Breast epithelium (tissue), 4 donors: ENCODE measurements around the gene MSL3. TPM values are rescaled to one million over a fixed set of nuclear protein-coding genes. Genes with fewer than 3 reads are reported as not detected.

Experiments
- DNase-seq, 2 donors: peaks; one replicate each; pipeline ENCODE4 v3.0.0-alpha.2; 2019; ENCODE audit warnings: low spot score in 2 of 2
- H3K27ac ChIP-seq, 2 donors: fragments of 200-600 bp; sonication (generic) in 1 of 2; one replicate each; pipeline ENCODE4 v1.5.1; 2016 to 2019; ENCODE audit warnings: mild to moderate bottlenecking in 1 of 2
- H3K27me3 ChIP-seq, 2 donors: fragments of 200-600 bp; sonication (generic) in 1 of 2; one replicate each; pipeline versions ENCODE4 v1.5.1 to v1.6.0; 2017 to 2019; ENCODE audit warnings: control low read depth in 1 of 2, mild to moderate bottlenecking in 1 of 2
- H3K36me3 ChIP-seq: fragments of 200-600 bp; one replicate; pipeline ENCODE4 v1.5.1; 2019
- H3K4me1 ChIP-seq, 2 donors: fragments of 200-600 bp; sonication (generic); one replicate each; pipeline ENCODE4 v1.5.1; 2016 to 2019; ENCODE audit warnings: control low read depth in 1 of 2
- H3K4me3 ChIP-seq, 3 donors: fragments of 200-600 bp; sonication (generic); 1 replicate in 2 of 3; 2 replicates in 1 of 3; pipeline ENCODE4 v1.5.1; 2016 to 2019; ENCODE audit warnings: mild to moderate bottlenecking in 3 of 3, moderate library complexity in 2 of 3
- H3K9me3 ChIP-seq, 2 donors: fragments of 200-600 bp; sonication (generic) in 1 of 2; one replicate each; pipeline ENCODE4 v1.5.1; 2016 to 2019; ENCODE audit warnings: control low read depth in 1 of 2
- CTCF ChIP-seq, 3 donors: fragments of 450-650 bp; IDR thresholded peaks; one replicate each; pipeline ENCODE4 v1.5.1; 2016 to 2017; ENCODE audit warnings: antibody characterized with exemption in 3 of 3, mild to moderate bottlenecking in 3 of 3, moderate library complexity in 3 of 3
- POLR2A ChIP-seq: fragments of 450-650 bp; IDR thresholded peaks from one replicate; pipeline ENCODE4 v1.6.1; 2016; ENCODE audit warnings: antibody characterized with exemption, mild to moderate bottlenecking, moderate library complexity
- POLR2AphosphoS5 ChIP-seq, 3 donors: sonication (generic); formaldehyde crosslinking; IDR thresholded peaks; one replicate each; pipeline ENCODE4 v1.6.1; 2017; ENCODE audit warnings: antibody characterized with exemption in 3 of 3
- intact Hi-C: fragments of 100-400 bp; cut with DNase I; formaldehyde crosslinking; loops from one replicate; pipeline ENCODE4 v1.15.1; 2023; ENCODE audit warnings: low total_unique reads
- total RNA-seq, 3 donors: library from RNA; depleted of rRNA; stranded (reverse); fragments of >200 nt; gene quantifications; one replicate each; pipeline ENCODE4 v1.1.0, GENCODE V29; 2016

The MSL3 gene
- total RNA-seq, 3 donors from 2014 or later: 20.0 to 26.3 (median 24.3) TPM

GRCh38 chrX:11754958-11755645, 2.9 kb upstream of the MSL3 start:
- H3K9me3 ChIP-seq: no peaks in the 10 kb centered on the region
- H3K27me3 ChIP-seq: peaks cover 0 to 5% of the 10 kb centered on the region in 2 donors
- intact Hi-C loops: no loop called here
- H3K27ac ChIP-seq: no peak overlapping the region
- no peak overlapping the region for H3K4me3 ChIP-seq
- H3K36me3 ChIP-seq: no peaks in the 10 kb centered on the region
- H3K4me1 ChIP-seq: no peaks in the 10 kb centered on the region
- TF ChIP-seq POLR2A: no peak
- TF ChIP-seq CTCF (IDR thresholded peaks at IDR 0.05): no peak
- TF ChIP-seq POLR2AphosphoS5 (IDR thresholded peaks at IDR 0.05): no peak
- no peak for DNase-seq

GRCh38 chrX:11755724-11756123, 2.3 kb upstream of the MSL3 start:
- intact Hi-C loops: no loop called here
- TF ChIP-seq CTCF (IDR thresholded peaks at IDR 0.05) (no peak), POLR2A (no peak), POLR2AphosphoS5 (IDR thresholded peaks at IDR 0.05) (no peak)
- Histone ChIP-seq H3K36me3 (no peaks in the 10 kb centered on the region), H3K27me3 (peaks cover 0 to 5% of the 10 kb centered on the region in 2 donors), H3K4me3 (no peak overlapping the region), H3K4me1 (no peaks in the 10 kb centered on the region), H3K27ac (no peak overlapping the region), H3K9me3 (no peaks in the 10 kb centered on the region)
- DNase-seq: no peak

- Histone ChIP-seq H3K4me3 (peak overlapping the region in 1 of 3 donors; percentile 84), H3K9me3 (no peaks in the 10 kb centered on the region), H3K4me1 (no peaks in the 10 kb centered on the region), H3K36me3 (no peaks in the 10 kb centered on the region), H3K27ac (peak overlapping the region in 1 of 2 donors; percentile 77), H3K27me3 (peaks cover 0 to 5% of the 10 kb centered on the region in 2 donors)
- TF ChIP-seq POLR2AphosphoS5 (IDR thresholded peaks at IDR 0.05) (no peak), CTCF (IDR thresholded peaks at IDR 0.05) (no peak), POLR2A (no peak)
- no peak for DNase-seq
- intact Hi-C loops: no loop called here
Measured at GRCh38 chrX:11756354-11757318, 1.4 kb upstream of the MSL3 start.

- Histone ChIP-seq H3K4me1 (no peaks in the 10 kb centered on the region), H3K27ac (peak overlapping the region; percentile 77 to 95), H3K4me3 (peak overlapping the region; percentile 62 to 84 (median 70)), H3K9me3 (no peaks in the 10 kb centered on the region), H3K27me3 (peaks cover 0 to 5% of the 10 kb centered on the region in 2 donors), H3K36me3 (no peaks in the 10 kb centered on the region)
- no peak for TF ChIP-seq POLR2AphosphoS5 (IDR thresholded peaks at IDR 0.05)
- no peak for TF ChIP-seq POLR2A
- TF ChIP-seq CTCF (IDR thresholded peaks at IDR 0.05): no peak
- intact Hi-C loops: no loop called here
- DNase-seq: no peak
Measured at GRCh38 chrX:11757397-11757718, 679 bp upstream of the MSL3 start.
